Smooth muscle cell of the coronary artery (primary cell): Measurements from ENCODE around the gene LINC00237. TPM values are rescaled to one million over a fixed set of nuclear protein-coding genes. Genes with fewer than 3 reads are reported as not detected.

Source experiments
- total RNA-seq: library from RNA; depleted of rRNA; stranded (reverse); fragments of >200 nt; gene quantifications from 2 replicates; pipeline ENCODE4 v1.2.3, GENCODE V29; 2014; ENCODE audit warnings: low replicate concordance

LINC00237 gene
- not detected in 2 replicates for total RNA-seq

GRCh38 chr20:21106171-21107017 lies at the start of gene LINC00237:
LINC00237 (minus strand) TSS chr20:21106358.

GRCh38 chr20:21125849-21126580 lies 19.9 kb upstream of the LINC00237 start, which contains the start of gene KIZ:
KIZ (plus strand) TSS chr20:21126082; CDS start chr20:21126116, 34 bp downstream.

Other genes starting within 250 kb of the LINC00237 start
- 9.5 and 23.3 TPM in 2 replicates for gene KIZ, start 19.7 kb upstream of the LINC00237 start, total RNA-seq
- 55.1 and 70.1 TPM in 2 replicates for gene XRN2, start 197.0 kb upstream of the LINC00237 start, total RNA-seq